Measurements from ENCODE around the gene IGFBP6.
A peak's percentile ranks its signal among the peaks of the same experiment; 100 is the strongest.
"Not testable (repeated sequence)": the region's sequence is repeated elsewhere in the genome, so short reads cannot be mapped to it uniquely, and the experiment has no call there.

The IGFBP6 gene

GRCh38 chr12:53070877-53071492, 26.5 kb upstream of the IGFBP6 start:
- no peak for DNase-seq (ENCODE audit: low read depth)

GRCh38 chr12:53071591-53072551, 25.6 kb upstream of the IGFBP6 start:
- DNase-seq (ENCODE audit: low read depth) = no peak

DNA sequence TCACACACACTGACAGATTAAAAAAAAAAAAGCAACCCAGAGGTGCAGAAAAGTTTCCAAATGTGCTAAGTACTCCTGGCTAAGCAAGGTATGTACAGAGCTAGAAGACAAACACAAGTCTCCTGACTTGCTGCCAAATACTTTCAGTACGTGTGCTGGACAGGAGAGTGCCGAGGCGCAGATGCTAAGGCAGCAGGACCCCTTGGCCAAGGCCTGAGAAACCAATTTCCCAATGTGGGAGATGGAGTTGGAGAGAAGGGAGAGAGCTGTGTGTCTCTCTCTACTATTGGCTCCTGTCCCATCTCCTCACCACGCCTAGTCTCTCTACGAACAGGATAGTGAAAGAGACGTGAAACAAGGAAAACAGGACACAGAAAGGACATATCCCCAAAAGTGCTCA, 23.6 kb upstream of the IGFBP6 start:
- no peak for DNase-seq (ENCODE audit: low read depth)

DNA sequence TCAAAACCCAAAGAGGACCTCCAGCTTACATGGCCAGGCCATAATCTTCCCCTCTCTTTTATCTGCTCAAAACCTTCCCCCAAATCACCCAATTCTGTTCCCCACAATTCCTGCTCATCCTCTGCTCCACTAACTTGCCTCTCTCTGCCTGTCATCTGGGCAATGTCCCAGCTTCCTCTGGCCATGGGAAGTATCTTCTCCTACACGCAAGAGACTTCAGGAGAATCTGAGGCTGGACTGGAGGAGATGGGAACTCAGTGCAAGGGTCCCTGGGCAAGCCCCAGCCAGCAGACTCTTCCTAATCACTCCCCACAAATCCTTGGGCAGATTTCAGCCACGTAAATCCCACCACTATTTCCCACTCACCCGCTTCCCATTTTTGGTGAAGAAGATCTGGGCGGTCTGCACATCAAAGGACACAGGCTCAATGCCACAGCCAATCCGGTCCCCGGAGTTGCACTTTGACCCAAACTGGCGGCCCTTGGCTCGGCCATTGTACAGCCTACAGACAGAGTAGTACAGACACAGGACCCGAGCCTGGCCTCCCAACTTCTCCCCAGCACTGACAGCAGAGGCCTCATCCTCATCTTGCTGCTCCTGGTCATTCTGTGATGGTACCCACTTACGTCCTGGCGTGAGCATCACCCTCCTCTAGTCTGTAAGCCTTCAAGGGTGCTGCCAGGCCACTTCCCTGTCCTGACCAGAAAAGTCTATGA, 23.0 kb upstream of the IGFBP6 start:
- DNase-seq (ENCODE audit: low read depth) = no peak

DNA sequence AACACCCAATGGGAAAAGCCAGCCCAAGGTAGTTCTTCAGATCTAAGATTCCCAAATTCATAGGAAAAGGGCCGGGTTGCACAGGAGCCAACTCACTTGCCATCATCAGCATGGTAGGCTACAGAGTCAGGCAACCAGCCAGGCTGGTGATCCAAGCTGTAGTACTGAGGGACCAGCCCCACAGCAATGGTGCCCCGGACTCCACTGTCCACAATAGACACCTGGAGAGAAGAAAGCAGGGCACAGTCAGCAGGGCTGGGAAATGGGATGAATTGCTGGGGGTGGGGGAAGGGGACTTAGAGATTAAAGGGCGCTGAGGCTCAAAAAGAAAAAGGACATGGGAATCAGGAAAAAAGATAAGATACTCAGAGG, 22.5 kb upstream of the IGFBP6 start:
- no peak for DNase-seq (ENCODE audit: low read depth)

DNA sequence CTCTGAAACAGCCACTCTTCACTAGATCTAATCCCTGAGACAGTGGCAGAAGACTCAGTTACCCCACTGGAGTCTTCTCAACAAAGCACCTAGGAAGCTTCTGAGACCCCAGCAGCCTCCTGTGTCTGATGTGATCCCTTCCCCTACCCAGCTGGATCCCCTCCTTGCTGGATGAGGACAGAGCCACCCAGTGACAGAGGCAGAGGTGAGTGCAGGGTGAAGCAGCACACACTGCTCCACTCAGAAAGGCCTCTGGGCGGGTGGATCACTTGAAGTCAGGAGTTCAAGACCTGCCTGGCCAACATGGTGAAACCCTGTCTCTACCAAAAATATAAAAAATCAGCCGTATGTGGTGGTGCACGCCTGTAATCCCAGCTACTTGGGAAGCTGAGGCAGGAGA, 21.0 kb upstream of the IGFBP6 start:
- DNase-seq (ENCODE audit: low read depth) = no peak

- DNase-seq (ENCODE audit: low read depth) = no peak
Measured at GRCh38 chr12:53077030-53077429, 20.4 kb upstream of the IGFBP6 start.

DNA sequence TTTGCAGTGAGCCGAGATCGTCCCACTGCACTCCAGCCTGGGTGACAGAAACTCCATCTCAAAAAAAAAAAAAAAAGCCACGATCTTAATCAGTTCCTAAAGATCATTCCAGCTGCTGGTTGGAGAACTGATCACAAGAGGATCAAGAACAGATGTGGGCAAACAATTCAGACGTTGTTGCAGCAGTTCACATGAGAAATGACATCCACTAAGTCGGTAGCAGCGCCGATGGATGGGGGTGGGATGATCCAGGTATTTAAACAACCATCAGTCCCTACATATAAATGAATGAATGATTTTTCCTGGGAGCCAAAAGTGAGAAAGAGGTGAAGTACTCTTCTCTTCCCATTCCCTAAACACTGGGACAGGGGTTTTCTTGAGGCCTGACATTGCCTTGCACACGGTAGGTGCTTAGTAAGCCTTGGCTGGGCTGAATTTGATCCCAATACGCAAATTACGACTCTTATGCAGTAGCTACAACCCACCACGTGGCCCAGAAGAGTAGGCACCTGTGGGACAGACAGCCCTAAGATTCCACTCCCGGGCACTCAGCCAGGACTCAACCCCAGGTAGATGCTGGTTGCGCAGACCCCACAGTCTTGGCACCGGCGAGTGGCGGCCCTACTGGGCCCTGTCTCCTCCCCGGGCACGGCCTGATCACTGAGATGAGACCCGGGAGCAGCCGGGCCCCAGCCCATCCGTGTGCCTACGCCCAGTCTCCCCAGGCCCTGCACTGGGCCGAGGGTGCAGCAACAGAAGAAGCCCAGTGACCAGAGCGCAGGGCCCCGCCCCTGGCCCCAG, 18.8 kb upstream of the IGFBP6 start:
- DNase-seq (ENCODE audit: low read depth) = peak; percentile 10

DNA sequence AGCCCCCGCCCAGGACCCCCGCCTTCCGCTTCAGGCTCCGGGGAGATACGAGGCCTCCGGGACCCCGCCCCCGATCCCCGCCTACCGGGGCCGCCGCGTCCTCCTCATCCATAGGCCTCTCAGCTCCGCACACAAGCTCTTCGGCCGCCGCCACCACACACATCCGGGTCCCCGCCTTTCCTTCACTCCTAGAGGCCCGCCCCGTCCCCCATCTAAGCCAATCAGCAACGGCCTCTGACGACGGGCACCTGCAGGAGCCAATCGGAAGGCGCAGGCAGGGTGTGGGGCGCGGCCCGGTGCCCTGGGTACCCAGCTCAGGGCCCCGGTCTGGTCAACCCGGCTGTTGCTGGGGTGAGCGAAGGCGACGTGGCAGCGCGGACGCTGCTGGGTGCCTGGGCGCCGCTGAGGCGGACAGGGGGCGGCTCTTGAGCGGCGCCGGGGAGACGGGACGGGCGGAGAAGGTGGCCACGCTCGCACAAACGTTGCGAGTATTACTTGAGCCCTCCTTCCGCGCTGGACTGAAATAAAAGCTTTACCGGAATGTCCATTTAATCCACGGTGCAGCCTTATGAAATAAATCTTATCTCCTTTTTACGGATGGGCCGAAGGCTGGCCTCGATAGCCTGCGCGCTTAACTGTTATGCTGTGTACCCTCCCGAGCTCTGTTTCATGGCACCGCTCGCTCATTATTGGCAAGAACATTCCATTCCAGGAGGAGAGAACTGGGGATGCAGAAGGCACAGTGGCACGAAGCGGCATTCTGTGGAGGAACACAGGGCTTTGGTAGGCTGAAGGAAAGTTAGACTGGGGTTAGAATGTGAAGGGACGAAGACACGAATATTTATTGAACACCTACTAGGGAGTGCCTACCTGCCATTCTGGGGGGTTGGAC, 18.0 kb upstream of the IGFBP6 start, which contains the start of gene SPRYD3:
Gene SPRYD3 (minus strand): TSS at position 165 of the 892 bp plus-strand sequence. CDS start 57 bp downstream, at position 108.
- peak; percentile 95 for DNase-seq (ENCODE audit: low read depth)

GRCh38 chr12:53082637-53083175, 14.8 kb upstream of the IGFBP6 start:
- DNase-seq (ENCODE audit: low read depth) = no peak

DNA sequence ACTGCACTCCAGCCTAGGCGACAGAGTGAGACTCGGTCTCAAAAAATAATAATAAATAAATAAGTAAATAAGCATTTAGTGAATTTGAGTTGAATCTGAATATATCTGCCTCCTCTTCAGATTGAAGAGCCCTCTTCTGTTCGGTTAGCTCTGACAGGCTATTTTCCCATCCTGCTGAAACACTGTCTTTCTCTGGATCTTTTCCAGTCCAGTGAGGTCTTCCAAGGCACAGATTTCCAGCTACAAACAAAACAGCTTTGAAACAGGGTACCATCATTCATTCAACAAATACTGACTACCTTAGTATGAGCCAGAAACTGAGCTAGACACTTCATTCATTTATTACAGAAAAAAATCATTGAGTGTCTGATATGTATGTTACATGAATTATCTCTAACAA, 11.1 kb upstream of the IGFBP6 start:
- no peak for DNase-seq (ENCODE audit: low read depth)

- no peak for DNase-seq (ENCODE audit: low read depth)
Measured at GRCh38 chr12:53090105-53090504, 7.4 kb upstream of the IGFBP6 start.

DNA sequence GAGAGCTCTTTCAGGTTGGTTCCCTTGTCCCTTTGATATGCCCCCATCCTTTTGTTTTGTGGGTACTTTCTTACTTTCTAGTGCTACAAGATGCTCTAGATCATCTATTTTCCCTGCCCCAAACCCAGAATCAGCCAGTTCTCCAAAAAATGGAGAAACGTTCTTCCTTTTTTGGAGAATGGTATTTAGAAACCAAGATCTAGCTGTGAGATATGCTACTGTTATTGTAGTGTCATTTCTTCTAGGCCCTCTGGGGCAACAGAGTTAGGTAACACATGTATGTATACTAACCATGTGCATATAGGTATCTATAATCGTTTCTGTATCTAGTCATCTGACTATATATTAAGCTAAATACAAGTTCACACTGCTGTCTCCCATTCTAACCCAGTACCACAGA, 6.9 kb upstream of the IGFBP6 start:
- no peak for DNase-seq (ENCODE audit: low read depth)

DNA sequence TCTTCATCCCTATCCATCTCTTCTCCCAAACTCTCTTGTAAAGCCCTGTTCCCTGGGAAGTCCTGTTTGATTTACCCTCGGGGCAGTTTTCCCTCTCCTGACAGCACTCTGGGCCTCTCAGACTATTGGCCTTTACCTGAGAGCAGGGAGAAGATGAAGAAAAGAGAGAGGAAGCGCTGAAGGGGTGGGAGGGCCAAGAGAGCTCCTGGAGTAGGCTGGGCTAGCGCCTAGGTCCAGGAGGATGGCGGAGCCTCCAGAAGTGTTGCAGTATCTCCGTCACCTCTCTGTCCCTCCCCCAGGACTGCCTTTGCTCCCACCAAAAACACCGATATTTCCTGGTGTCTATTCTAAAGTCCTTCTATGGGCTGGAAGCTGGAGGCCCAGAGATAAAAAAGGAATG, 5.7 kb upstream of the IGFBP6 start:
- DNase-seq (ENCODE audit: low read depth) = no peak

DNA sequence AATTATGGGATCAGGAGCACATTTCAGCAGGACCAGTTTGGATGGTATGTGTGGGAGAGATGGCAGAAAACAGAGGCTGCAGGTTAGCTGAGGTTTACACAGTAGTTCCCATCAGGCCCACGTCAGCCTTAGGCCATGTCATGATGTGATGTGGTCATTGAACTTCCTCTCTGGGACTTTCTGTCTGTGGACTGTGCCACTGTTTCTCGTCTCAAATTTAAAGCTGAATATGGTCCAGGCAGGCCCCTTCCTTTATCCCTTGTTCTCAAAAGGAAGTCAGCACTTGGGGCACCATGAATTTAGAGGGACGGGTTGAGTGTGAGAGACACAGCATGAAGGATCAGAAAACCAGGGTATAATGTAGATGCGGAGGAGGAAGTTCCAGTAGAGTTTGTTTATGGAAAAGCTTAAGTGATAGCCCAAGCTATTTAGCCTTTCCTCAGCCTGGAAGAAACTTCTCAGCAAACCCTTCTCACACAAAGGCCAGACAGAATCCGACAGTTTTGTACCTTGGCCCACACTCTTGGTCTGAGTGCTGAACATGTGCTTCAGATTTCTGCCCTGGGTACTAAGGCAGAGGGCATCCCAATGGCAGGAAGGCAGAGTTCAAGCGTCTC, 3.6 kb upstream of the IGFBP6 start:
- DNase-seq (ENCODE audit: low read depth) = no peak

- DNase-seq (ENCODE audit: low read depth) = no peak
Measured at GRCh38 chr12:53094394-53094787, 3.1 kb upstream of the IGFBP6 start.

DNA sequence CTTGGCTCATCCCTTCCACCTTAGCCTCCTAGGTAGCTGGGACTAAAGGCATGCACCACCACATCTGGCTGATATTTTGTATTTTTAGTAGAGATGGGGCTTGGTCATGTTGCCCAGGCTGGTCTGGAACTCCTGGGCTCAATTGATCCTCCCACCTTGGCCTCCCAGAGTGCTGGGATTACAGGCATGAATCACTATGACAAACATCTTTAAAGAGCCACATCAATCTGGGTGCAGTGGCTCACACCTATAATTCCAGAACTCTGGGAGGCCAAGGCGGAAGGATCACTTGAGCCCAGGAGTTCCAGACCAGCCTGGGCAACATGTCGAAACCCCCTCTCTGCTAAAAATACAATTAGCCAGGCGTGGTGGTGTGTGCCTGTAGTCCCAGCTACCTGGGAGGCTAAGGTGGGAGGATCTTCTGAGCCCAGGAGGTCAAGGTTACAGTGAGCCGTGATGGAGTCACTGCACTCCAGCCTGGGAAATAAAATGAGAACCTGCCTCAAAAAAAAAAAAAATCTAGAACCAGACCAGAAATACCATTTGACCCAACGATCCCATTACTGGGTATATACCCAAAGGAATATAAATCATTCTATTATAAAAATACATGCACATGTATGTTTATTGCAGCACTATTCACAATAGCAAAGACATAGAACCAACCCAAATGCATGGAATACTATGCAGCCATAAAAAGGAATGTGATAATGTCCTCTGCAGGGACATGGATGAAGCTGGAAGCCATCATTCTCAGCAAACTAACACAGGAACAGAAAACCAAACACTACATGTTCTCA, 2.5 kb upstream of the IGFBP6 start:
- DNase-seq (ENCODE audit: low read depth) = not testable (repeated sequence)

GRCh38 chr12:53095596-53095895, 1.9 kb upstream of the IGFBP6 start:
- DNase-seq (ENCODE audit: low read depth) = not testable (repeated sequence)

- DNase-seq (ENCODE audit: low read depth) = no peak
Measured at GRCh38 chr12:53096089-53096741, 1.3 kb upstream of the IGFBP6 start.

Data from activated gamma-delta T cell treated with anti-CD3 and anti-CD28 coated beads, Interleukin-2, amount 50 U/mL, for 16 hours (primary cell).